Fibroblast of mammary gland (primary cell): Measurements from ENCODE around the gene PLOD2.

Experiments
- DNase-seq: peaks from one replicate; pipeline ENCODE4 v3.0.0-alpha.2; 2010; ENCODE audit warnings: low read depth
- H3K4me3 ChIP-seq: 2 replicates; pipeline ENCODE4 v1.5.1; 2011; ENCODE audit warnings: low read depth, mild to moderate bottlenecking, low read length, moderate library complexity; ENCODE audit not compliant: control insufficient read depth
- CTCF ChIP-seq: conservative IDR thresholded peaks from 2 replicates; pipeline ENCODE4 v1.5.1; 2011; ENCODE audit warnings: low read depth, low read length, inconsistent platforms; ENCODE audit not compliant: control insufficient read depth, insufficient read depth

The PLOD2 gene

GRCh38 chr3:146100180-146100579 lies 60.8 kb downstream of the PLOD2 start:
- no peak for TF ChIP-seq CTCF
- DNase-seq: no peak
- no peak overlapping the region for H3K4me3 ChIP-seq

DNA sequence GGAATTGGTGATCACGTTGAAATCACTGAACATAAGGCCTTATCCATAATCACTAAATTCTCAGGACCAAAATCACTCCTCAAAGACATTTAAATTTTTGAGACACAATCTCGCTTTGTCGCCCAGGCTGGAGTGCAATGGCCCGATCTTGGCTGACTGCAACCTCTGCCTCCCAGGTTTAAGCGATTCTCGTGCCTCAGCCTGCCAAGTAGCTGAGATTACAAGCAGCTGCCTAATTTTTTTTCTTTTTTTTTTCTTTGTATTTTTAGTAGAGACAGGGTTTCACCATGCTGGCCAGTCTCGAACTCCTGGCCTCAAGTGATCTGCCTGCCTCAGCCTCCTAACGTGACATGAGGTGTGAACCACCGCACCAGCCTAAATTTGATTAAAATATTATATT lies 61.7 kb downstream of the PLOD2 start:
- no peak for TF ChIP-seq CTCF
- no peak for DNase-seq
- H3K4me3 ChIP-seq: no peak overlapping the region

DNA sequence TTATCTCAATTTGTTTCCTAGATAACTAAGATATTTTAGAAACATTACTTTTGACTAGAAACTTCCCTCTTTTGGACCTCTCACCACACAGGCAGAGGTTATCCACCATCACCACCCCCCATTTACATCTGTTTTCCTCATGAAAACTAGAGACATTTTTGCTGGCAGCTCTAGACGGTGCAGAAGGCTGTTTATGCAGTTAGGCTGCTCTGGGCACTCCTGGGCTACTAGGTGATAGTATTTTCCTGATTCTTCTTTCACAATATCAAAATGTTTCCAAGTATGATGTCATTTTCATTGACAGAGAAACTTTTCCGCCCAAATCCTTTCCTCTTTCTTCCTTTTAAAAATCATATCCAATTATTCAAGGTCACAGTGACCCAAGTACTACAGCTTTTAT lies 67.1 kb downstream of the PLOD2 start:
- peak; percentile 59 for DNase-seq
- H3K4me3 ChIP-seq: no peak overlapping the region
- TF ChIP-seq CTCF: no peak

GRCh38 chr3:146092230-146092629 lies 68.8 kb downstream of the PLOD2 start:
- DNase-seq: peak; percentile 47
- H3K4me3 ChIP-seq: no peak overlapping the region
- no peak for TF ChIP-seq CTCF

- no peak overlapping the region for H3K4me3 ChIP-seq
- TF ChIP-seq CTCF: no peak
- DNase-seq: no peak
Observed at GRCh38 chr3:146091397-146091796, 69.6 kb downstream of the PLOD2 start.

DNA sequence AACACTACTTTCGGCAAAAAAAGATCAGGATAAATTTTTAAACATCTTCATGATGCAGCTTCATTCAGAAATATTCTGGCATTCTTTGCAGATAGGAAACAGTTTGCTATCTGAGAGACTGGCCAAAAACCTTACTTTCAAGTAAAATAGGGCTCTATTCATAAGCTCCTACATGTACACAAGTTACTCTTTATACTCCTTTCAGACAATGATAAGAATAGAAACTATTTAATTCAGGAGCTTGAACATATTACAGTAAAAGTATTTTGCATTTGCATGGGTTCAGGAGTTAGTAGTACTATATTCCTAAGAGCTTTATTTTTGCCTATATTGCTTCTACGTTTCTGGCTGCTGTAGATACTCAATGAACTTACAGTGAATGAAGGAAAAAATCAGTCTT lies 70.5 kb downstream of the PLOD2 start:
- H3K4me3 ChIP-seq: no peak overlapping the region
- no peak for TF ChIP-seq CTCF
- DNase-seq: no peak

GRCh38 chr3:146088840-146089239 lies 72.1 kb downstream of the PLOD2 start:
- no peak for TF ChIP-seq CTCF
- no peak overlapping the region for H3K4me3 ChIP-seq

More at GRCh38 chr3:146088840-146089239, 72.1 kb downstream of the PLOD2 start:
- no peak for DNase-seq
